Thyroid gland (tissue), 4 donors: ENCODE measurements around the gene PTPRN2. TPM values are rescaled to one million over a fixed set of nuclear protein-coding genes. Genes with fewer than 3 reads are reported as not detected.
"Not testable (repeated sequence)": the region's sequence is repeated elsewhere in the genome, so short reads cannot be mapped to it uniquely, and the experiment has no call there.

Experiments used
- DNase-seq, 2 donors: peaks; one replicate each; pipeline ENCODE4 v3.0.0-alpha.2; 2019
- H3K27ac ChIP-seq, 3 donors: fragments of 200-600 bp; sonication (generic); 1 replicate in 2 of 3; 2 replicates in 1 of 3; pipeline ENCODE4 v1.5.1; 2016 to 2019; ENCODE audit warnings: mild to moderate bottlenecking in 1 of 3, moderate library complexity in 1 of 3
- H3K27me3 ChIP-seq: fragments of 200-600 bp; sonication (generic); one replicate; pipeline ENCODE4 v1.5.1; 2019
- H3K36me3 ChIP-seq, 2 donors: fragments of 200-600 bp; sonication (generic); one replicate each; pipeline ENCODE4 v1.5.1; 2016 to 2019
- H3K4me1 ChIP-seq, 2 donors: fragments of 200-600 bp; sonication (generic); one replicate each; pipeline ENCODE4 v1.5.1; 2017 to 2019
- H3K4me3 ChIP-seq, 3 donors: fragments of 200-600 bp; sonication (generic); replicated peaks in 1 of 3; 1 replicate in 2 of 3; 2 replicates in 1 of 3; pipeline ENCODE4 v1.5.1; 2016; ENCODE audit warnings: mild to moderate bottlenecking in 1 of 3
- H3K9me3 ChIP-seq: fragments of 200-600 bp; sonication (generic); one replicate; pipeline ENCODE4 v1.5.1; 2017
- POLR2A ChIP-seq, 2 donors: fragments of 450-650 bp; IDR thresholded peaks; one replicate each; pipeline ENCODE4 v1.6.1; 2017; ENCODE audit warnings: antibody characterized with exemption in 2 of 2, mild to moderate bottlenecking in 2 of 2, moderate library complexity in 1 of 2
- WGBS, 2 donors: methylation state at CpG; one replicate each; pipeline ENCODE4 v1.1.5; 2017; 5-methylcytosine and 5-hydroxymethylcytosine counted together
- intact Hi-C: fragments of 100-400 bp; cut with DNase I; formaldehyde crosslinking; loops from one replicate; pipeline ENCODE4 v1.15.1; 2023
- total RNA-seq, 4 donors: library from RNA; depleted of rRNA; stranded (reverse); fragments of >200 nt; gene quantifications; one replicate each; pipeline ENCODE4 v1.2.3, GENCODE V29; 2016
- TF ChIP-seq, protein P1 (sequence below), 6 experiments: fragments of 200-600 bp in 3 of 6; fragments of 450-650 bp in 3 of 6; sonication (generic) in 3 of 6; IDR thresholded peaks; one replicate each; pipeline ENCODE4 v1.5.1; 2016 to 2019; ENCODE audit warnings: antibody characterized with exemption in 6 of 6, mild to moderate bottlenecking in 2 of 6, inconsistent platforms in 1 of 6, moderate library complexity in 1 of 6

The PTPRN2 gene
- total RNA-seq, 4 donors from 2014 or later, result 4.2 to 9.9 (median 7.7) TPM

- no peak overlapping the region for H3K4me3 ChIP-seq
- H3K4me1 ChIP-seq, result no peaks in the 10 kb centered on the region
- H3K27ac ChIP-seq, result no peak overlapping the region
- no peaks in the 10 kb centered on the region for H3K36me3 ChIP-seq
- intact Hi-C loops, result no loop called here
- DNase-seq, result no peak
- 85 to 95% methylated on average over 11 to 12 of the region's 12 CpGs for WGBS, 2 donors
- no peaks in the 10 kb centered on the region for H3K9me3 ChIP-seq
- no peaks in the 10 kb centered on the region for H3K27me3 ChIP-seq
- no peak for TF ChIP-seq POLR2A (IDR thresholded peaks at IDR 0.05)
- TF ChIP-seq, protein P1, sequence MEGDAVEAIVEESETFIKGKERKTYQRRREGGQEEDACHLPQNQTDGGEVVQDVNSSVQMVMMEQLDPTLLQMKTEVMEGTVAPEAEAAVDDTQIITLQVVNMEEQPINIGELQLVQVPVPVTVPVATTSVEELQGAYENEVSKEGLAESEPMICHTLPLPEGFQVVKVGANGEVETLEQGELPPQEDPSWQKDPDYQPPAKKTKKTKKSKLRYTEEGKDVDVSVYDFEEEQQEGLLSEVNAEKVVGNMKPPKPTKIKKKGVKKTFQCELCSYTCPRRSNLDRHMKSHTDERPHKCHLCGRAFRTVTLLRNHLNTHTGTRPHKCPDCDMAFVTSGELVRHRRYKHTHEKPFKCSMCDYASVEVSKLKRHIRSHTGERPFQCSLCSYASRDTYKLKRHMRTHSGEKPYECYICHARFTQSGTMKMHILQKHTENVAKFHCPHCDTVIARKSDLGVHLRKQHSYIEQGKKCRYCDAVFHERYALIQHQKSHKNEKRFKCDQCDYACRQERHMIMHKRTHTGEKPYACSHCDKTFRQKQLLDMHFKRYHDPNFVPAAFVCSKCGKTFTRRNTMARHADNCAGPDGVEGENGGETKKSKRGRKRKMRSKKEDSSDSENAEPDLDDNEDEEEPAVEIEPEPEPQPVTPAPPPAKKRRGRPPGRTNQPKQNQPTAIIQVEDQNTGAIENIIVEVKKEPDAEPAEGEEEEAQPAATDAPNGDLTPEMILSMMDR (IDR thresholded peaks at IDR 0.05), result no peak
Measured at GRCh38 chr7:158257001-158257400, 330.6 kb downstream of the PTPRN2 start.

- Histone ChIP-seq H3K9me3 (no peaks in the 10 kb centered on the region), H3K27ac (no peak overlapping the region), H3K36me3 (no peaks in the 10 kb centered on the region), H3K27me3 (no peaks in the 10 kb centered on the region), H3K4me3 (no peak overlapping the region), H3K4me1 (no peaks in the 10 kb centered on the region)
- TF ChIP-seq, protein P1 (IDR thresholded peaks at IDR 0.05), result no peak
- no peak for TF ChIP-seq POLR2A (IDR thresholded peaks at IDR 0.05)
- intact Hi-C loops, result no loop called here
- no peak for DNase-seq
- 88% methylated on average over 18 of the region's 19 CpGs for WGBS, 2 donors
Measured at GRCh38 chr7:158256091-158256816, 331.4 kb downstream of the PTPRN2 start.

GRCh38 chr7:158255558-158255957 lies 332.1 kb downstream of the PTPRN2 start:
- no peak overlapping the region for H3K27ac ChIP-seq
- H3K27me3 ChIP-seq, result no peaks in the 10 kb centered on the region
- H3K4me3 ChIP-seq, result no peak overlapping the region
- H3K36me3 ChIP-seq, result no peaks in the 10 kb centered on the region
- no peaks in the 10 kb centered on the region for H3K4me1 ChIP-seq
- 92 to 96% methylated on average over 4 to 7 of the region's 7 CpGs for WGBS, 2 donors
- intact Hi-C loops, result no loop called here
- TF ChIP-seq POLR2A (IDR thresholded peaks at IDR 0.05), result no peak
- TF ChIP-seq, protein P1 (IDR thresholded peaks at IDR 0.05), result no peak
- H3K9me3 ChIP-seq, result no peaks in the 10 kb centered on the region
- no peak for DNase-seq

GRCh38 chr7:158255156-158255555 lies 332.5 kb downstream of the PTPRN2 start:
- Histone ChIP-seq H3K36me3 (no peaks in the 10 kb centered on the region), H3K4me1 (no peaks in the 10 kb centered on the region), H3K27ac (no peak overlapping the region), H3K4me3 (no peak overlapping the region), H3K9me3 (no peaks in the 10 kb centered on the region), H3K27me3 (no peaks in the 10 kb centered on the region)
- intact Hi-C loops, result no loop called here
- TF ChIP-seq, protein P1 (IDR thresholded peaks at IDR 0.05), result no peak
- TF ChIP-seq POLR2A (IDR thresholded peaks at IDR 0.05), result no peak
- WGBS, 2 donors, result 90 to 91% methylated on average over 10 to 11 of the region's 11 CpGs
- DNase-seq, result no peak

DNA sequence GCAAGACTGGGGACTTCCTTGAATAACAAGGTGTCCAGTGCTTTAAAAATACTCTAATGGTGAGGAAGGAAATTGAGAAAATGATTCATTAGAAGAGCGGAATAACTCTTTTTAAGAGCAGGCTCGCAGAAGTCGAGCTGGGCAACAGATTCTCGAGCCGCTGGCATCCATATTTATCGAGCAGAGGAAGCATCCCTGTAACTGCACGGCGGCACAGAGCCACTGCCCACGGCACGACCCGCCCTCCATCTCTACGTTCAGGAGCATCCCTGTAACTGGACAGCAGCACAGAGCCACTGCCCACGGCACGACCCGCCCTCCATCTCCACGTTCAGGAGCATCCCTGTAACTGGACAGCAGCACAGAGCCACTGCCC lies 334.0 kb downstream of the PTPRN2 start:
- H3K27me3 ChIP-seq, H3K36me3 ChIP-seq, DNase-seq, H3K4me3 ChIP-seq, H3K9me3 ChIP-seq, H3K27ac ChIP-seq, H3K4me1 ChIP-seq, intact Hi-C loops: not testable (repeated sequence)
- WGBS, 2 donors, result 67 to 68% methylated on average over 8 to 10 of the region's 16 CpGs
